OCI-LY3 (cell line): ENCODE data around the gene ADNP.

Experiments
- H2AFZ ChIP-seq: fragments of 200-600, 300-600 bp; shearing (Covaris generic); 2 replicates; pipeline ENCODE4 v1.6.0; 2014; ENCODE audit warnings: antibody characterized with exemption, low read depth, low read length
- H3K27ac ChIP-seq: fragments of 200-600, 300-600 bp; sonication (generic); 2 replicates; pipeline ENCODE4 v1.5.1; 2014; ENCODE audit warnings: mild to moderate bottlenecking, low read length, moderate library complexity, mixed read lengths
- H3K27me3 ChIP-seq: fragments of 200-600, 300-600 bp; sonication (generic); 2 replicates; pipeline ENCODE4 v1.6.1; 2014; ENCODE audit warnings: low read depth, low read length, mixed read lengths
- H3K36me3 ChIP-seq: fragments of 200-600, 300-600 bp; sonication (generic); replicated peaks from 2 replicates; pipeline ENCODE3; 2014; ENCODE audit warnings: low read depth, low read length, mixed read lengths
- H3K4me1 ChIP-seq: fragments of 300-600, 200-600 bp; sonication (generic); 2 replicates; pipeline ENCODE4 v1.6.1; 2014; ENCODE audit warnings: low read length, mixed read lengths
- H3K4me2 ChIP-seq: fragments of 200-600, 300-600 bp; sonication (generic); 2 replicates; pipeline ENCODE4 v1.6.1; 2014; ENCODE audit warnings: low read length, mixed read lengths
- H3K4me3 ChIP-seq: fragments of 300-600, 200-600 bp; sonication (generic); 2 replicates; pipeline ENCODE4 v1.5.1; 2014; ENCODE audit warnings: antibody characterized with exemption, mild to moderate bottlenecking, low read length, moderate library complexity
- H3K79me2 ChIP-seq: fragments of 300-600, 200-600 bp; shearing (Covaris generic); 2 replicates; pipeline ENCODE4 v1.6.1; 2014; ENCODE audit warnings: mild to moderate bottlenecking, low read length, mixed read lengths
- H3K9ac ChIP-seq: fragments of 300-600, 200-600 bp; shearing (Covaris generic); 2 replicates; pipeline ENCODE4 v1.6.0; 2014; ENCODE audit warnings: mild to moderate bottlenecking, low read length, moderate library complexity
- H3K9me3 ChIP-seq: fragments of 200-600, 300-600 bp; shearing (Covaris generic); 2 replicates; pipeline ENCODE4 v1.6.1; 2014; ENCODE audit warnings: low read length, mixed read lengths; ENCODE audit not compliant: insufficient read depth
- H4K20me1 ChIP-seq: fragments of 200-600, 300-600 bp; sonication (generic); 2 replicates; pipeline ENCODE4 v1.6.1; 2016; ENCODE audit warnings: low read length, mixed read lengths; ENCODE audit not compliant: insufficient read depth
- EZH2phosphoT487 ChIP-seq: fragments of 200-600 bp; shearing (Covaris generic); IDR thresholded peaks from 2 replicates; pipeline ENCODE4 v1.6.1; 2018; ENCODE audit warnings: antibody characterized with exemption, mixed run types, low read depth
- TF ChIP-seq, protein P1 (sequence below): fragments of 200-600, 300-600 bp; sonication (generic); IDR thresholded peaks from 2 replicates; pipeline ENCODE4 v1.5.1; 2014; ENCODE audit warnings: antibody characterized with exemption, low read length, low read depth

Gene ADNP

GRCh38 chr20:50916934-50917333, 14.3 kb downstream of the ADNP start:
- no peak overlapping the region for H3K9ac ChIP-seq
- peak overlapping the region; percentile 39 for H3K27ac ChIP-seq
- H3K79me2 ChIP-seq = peaks cover 98% of the 10 kb centered on the region
- no peak overlapping the region for H3K4me3 ChIP-seq
- H3K27me3 ChIP-seq = no peaks in the 10 kb centered on the region
- H4K20me1 ChIP-seq = peaks cover 87% of the 10 kb centered on the region
- H3K36me3 ChIP-seq = peaks cover 63% of the 10 kb centered on the region
- no peak for TF ChIP-seq EZH2phosphoT487
- TF ChIP-seq, protein P1, sequence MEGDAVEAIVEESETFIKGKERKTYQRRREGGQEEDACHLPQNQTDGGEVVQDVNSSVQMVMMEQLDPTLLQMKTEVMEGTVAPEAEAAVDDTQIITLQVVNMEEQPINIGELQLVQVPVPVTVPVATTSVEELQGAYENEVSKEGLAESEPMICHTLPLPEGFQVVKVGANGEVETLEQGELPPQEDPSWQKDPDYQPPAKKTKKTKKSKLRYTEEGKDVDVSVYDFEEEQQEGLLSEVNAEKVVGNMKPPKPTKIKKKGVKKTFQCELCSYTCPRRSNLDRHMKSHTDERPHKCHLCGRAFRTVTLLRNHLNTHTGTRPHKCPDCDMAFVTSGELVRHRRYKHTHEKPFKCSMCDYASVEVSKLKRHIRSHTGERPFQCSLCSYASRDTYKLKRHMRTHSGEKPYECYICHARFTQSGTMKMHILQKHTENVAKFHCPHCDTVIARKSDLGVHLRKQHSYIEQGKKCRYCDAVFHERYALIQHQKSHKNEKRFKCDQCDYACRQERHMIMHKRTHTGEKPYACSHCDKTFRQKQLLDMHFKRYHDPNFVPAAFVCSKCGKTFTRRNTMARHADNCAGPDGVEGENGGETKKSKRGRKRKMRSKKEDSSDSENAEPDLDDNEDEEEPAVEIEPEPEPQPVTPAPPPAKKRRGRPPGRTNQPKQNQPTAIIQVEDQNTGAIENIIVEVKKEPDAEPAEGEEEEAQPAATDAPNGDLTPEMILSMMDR = no peak
- H2AFZ ChIP-seq = no peak overlapping the region
- peaks cover 75% of the 10 kb centered on the region for H3K4me1 ChIP-seq
- no peaks in the 10 kb centered on the region for H3K9me3 ChIP-seq
- H3K4me2 ChIP-seq = peak overlapping the region; percentile 38; the same call in 1 of the 2 replicates

GRCh38 chr20:50916257-50916656, 15.0 kb downstream of the ADNP start:
- TF ChIP-seq EZH2phosphoT487 = no peak
- TF ChIP-seq, protein P1 = no peak
- peaks cover 59% of the 10 kb centered on the region for H3K36me3 ChIP-seq
- H3K4me3 ChIP-seq = no peak overlapping the region
- no peaks in the 10 kb centered on the region for H3K27me3 ChIP-seq
- peaks cover 85% of the 10 kb centered on the region for H4K20me1 ChIP-seq
- no peak overlapping the region for H2AFZ ChIP-seq
- peaks cover 98% of the 10 kb centered on the region for H3K79me2 ChIP-seq
- H3K4me1 ChIP-seq = peaks cover 80% of the 10 kb centered on the region
- no peak overlapping the region for H3K9ac ChIP-seq
- H3K9me3 ChIP-seq = no peaks in the 10 kb centered on the region
- H3K27ac ChIP-seq = no peak overlapping the region
- no peak overlapping the region for H3K4me2 ChIP-seq

DNA sequence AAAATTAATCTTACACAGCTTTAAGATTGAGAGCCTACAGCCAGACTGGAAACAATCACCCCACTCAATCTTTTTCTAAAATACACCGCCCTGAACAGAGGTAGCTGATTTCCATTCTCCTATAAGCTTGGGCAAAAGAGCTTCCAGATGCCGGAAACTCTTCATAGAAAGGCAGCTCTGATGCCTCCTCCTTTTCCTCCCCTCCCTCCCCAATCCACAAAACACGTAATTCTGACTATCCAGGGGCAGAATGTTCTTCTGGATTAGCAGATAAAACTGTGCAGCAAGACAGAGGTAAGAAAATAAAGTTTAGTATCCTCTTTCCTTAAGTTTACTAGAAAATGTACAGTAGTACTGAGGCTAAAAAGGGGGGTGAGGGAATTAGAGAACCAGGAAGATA, 15.8 kb downstream of the ADNP start:
- Histone ChIP-seq H4K20me1 (peaks cover 85% of the 10 kb centered on the region), H3K9me3 (no peaks in the 10 kb centered on the region), H3K9ac (no peak overlapping the region), H3K27me3 (no peaks in the 10 kb centered on the region), H3K4me3 (0 out of 2 replicates have a peak overlapping the region, but pooled peaks have one; percentile 1), H3K4me2 (peak overlapping the region; percentile 53), H2AFZ (no peak overlapping the region), H3K79me2 (peaks cover 98% of the 10 kb centered on the region), H3K27ac (peak overlapping the region; percentile 23), H3K4me1 (peaks cover 88% of the 10 kb centered on the region), H3K36me3 (peaks cover 60% of the 10 kb centered on the region)
- TF ChIP-seq, protein P1 = no peak
- no peak for TF ChIP-seq EZH2phosphoT487

DNA sequence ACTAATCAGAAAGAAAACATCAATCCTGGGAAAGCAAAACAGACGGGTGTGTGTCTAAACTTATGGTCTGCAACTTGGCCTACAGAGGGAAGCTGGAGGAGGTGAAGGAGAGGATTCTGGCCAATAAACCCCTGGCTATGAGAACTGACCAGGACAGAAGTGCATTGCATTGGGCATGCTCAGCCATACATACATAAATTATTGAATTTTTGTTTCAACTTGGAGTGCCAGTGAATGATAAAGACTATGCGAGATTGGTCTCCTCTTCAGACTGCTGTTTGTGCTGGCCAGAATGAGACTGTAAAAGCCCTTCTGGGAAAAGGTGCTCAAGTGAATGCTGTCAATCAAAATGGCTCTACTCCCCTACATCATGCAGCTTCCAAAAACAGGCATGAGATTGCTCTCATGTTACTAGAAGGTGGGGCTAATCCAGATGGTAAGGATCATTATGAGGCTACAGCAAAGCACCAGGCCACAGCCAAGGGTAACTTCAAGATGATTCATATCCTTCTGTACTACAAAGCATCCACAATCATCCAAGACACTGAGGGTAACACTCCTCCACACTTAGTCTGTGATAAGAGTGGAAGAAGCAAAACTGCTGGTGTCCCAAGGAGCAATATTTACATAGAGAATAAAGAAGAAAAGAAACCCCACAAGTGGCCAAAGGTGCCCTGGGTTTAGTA, 17.4 kb downstream of the ADNP start:
- H3K79me2 ChIP-seq = peaks cover 100% of the 10 kb centered on the region
- peaks cover 98% of the 10 kb centered on the region for H3K4me1 ChIP-seq
- H4K20me1 ChIP-seq = peaks cover 92% of the 10 kb centered on the region
- TF ChIP-seq, protein P1 = no peak
- no peak for TF ChIP-seq EZH2phosphoT487
- H3K27me3 ChIP-seq = no peaks in the 10 kb centered on the region
- no peaks in the 10 kb centered on the region for H3K9me3 ChIP-seq
- no peak overlapping the region for H3K9ac ChIP-seq
- peak overlapping the region; percentile 20 for H3K27ac ChIP-seq
- H3K36me3 ChIP-seq = peaks cover 64% of the 10 kb centered on the region
- H3K4me3 ChIP-seq = no peak overlapping the region
- no peak overlapping the region for H3K4me2 ChIP-seq
- no peak overlapping the region for H2AFZ ChIP-seq
